Putamen (tissue), 1 donor: ENCODE results near the gene NTM.

ENCODE experiments used
- DNase-seq: peaks from one replicate; pipeline ENCODE4 v3.0.0-alpha.2; 2016; ENCODE audit warnings: low spot score

NTM gene

DNA sequence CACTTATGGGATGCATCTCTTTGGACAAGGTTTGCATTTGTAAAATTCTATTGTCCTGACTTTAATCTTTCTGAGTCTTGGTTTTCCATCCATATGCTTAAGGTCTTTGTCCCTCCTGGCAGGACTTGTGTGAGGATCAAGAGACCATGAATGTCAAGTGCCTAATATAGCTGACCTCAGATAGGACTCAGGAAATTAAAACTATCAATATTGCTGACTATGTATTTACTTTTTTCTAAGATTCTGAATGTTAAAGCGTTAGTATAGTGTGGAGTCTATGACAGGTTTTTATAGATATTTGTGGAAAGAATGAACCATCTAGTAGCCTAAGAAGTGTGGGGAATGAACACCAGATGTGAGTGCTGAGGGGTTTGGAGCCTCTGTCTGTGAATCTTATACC, 637.8 kb downstream of the NTM start:
- no peak for DNase-seq

GRCh38 chr11:132008872-132009271, 638.5 kb downstream of the NTM start:
- DNase-seq = no peak

DNA sequence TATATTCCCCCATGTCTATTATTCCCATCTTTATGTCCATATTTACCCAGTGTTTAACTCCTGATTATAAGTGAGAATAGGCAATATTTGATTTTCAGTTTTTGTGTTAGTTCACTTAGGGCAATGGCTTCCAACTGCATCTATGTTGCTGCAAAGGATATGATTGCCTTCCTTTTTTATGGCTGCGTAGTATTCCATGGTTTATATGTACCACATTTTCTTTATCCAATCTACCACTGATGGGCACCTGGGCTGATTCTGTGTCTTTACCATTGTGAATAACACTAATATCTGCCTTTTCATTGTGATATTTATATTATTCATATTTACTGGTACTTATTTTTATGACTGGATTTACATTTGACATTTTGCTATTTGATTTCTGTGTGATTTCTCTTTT, 649.6 kb downstream of the NTM start:
- DNase-seq = no peak

- no peak for DNase-seq
These were observed 651.9 kb downstream of the NTM start for GRCh38 chr11:132022285-132022684.

DNA sequence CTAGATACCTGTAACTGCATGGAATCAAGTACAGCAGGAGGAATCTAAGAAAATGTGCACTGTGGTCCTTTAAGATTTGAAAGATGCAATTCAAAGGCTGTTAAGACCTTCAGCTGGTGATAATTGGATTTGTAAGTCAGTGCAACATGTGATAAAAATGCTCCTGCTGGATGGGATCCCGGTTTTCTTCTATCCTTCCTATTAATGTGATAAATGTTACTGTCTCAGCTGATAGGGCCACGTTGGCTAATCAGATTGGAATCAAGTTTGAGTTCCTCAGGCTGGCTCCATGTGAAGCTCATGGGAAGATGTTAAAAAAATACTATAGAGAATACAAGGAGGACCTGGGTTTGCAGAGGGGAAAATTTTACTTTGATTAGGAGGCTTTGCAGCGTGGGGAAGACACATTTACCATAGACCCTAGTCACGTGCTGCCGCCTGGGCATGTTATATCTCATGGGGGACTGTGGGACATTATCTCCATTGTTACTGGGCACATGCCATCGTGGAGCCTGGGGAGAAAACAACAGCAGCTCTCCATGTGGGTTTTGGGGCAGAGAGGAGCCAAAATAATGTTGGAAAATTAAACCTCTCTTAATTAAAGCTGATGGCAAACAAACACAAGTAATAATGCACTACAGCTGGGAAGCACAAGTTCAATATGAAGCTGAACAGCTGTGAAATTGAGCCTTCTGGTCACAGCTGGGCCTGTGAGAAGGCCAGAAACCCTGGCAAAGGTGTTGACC, 652.5 kb downstream of the NTM start:
- no peak for DNase-seq

DNA sequence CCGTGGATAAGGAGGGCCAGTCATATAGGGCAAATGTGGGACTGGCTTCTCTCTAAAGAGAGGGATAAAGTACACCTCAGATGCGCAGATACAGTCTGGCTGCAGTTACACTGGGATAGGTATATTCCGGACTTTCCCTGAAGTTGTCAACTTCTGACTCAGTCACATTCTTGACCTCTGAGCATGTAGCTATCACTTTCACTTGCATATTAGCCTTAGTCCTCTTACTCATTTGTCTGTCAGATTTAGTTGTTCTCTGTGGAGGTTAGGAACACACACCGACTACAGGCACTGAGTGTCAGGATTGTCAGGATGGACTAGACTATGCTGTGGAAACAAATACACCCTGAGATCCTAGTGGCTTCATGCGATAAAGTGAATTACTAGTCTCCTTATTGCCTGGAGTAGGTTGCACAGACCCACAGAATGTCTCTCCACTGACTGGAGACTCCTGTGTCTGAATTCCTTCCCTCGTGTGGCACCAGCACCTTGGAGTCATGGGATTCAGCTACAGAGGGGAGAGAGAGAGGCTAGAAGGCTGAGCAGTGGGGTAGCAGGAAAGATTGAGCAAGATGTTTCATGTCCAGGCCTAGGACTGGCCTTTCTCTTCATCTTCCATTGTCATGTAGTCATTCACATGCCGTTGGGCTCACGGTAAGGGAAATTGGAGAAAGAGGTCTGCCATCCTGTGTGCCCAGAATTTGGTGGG, 654.3 kb downstream of the NTM start:
- DNase-seq = no peak

- DNase-seq = no peak
These were observed 656.3 kb downstream of the NTM start for GRCh38 chr11:132026746-132027145.

GRCh38 chr11:132028380-132029240, 658.2 kb downstream of the NTM start:
- DNase-seq = peak; percentile 36

DNA sequence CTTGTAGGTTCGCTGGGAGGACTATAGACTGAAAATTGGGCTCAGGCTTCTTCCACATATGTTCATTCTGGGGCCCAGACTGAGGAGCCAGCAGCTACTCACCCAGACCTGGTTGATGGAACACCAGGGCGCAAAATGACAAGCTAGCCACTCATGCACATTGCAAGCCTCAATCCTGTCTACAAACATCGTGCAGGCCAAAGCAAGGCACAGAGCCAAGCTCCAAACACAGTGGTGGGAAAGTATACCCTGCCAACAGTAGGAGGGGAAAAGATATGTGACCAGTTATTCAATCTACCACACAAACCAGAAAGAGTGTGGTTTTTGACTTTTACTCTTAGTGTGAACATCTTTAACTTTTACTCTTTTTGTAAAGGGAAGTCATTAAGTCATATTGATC, 660.5 kb downstream of the NTM start:
- DNase-seq = no peak

- DNase-seq = no peak
These were observed 662.1 kb downstream of the NTM start for GRCh38 chr11:132032555-132032954.

DNA sequence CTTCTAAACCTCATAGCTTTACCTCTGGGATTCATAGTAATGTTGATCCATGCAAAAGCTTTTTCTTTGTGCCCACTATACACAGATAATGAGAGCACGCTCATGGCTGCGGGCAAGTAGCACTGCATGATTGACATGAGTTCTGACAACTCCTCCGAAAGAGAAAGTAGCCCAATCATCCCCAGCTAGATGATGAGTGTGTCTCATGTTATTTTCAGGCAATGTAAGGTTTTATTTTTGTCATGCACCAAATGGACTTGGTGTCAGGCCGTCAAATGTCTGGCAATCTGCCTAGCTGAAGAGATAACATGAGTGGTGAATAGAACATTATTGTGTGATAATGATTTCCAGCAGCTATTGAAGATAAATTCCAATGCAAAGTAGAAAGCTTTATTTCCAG, 662.6 kb downstream of the NTM start:
- no peak for DNase-seq

- no peak for DNase-seq
These were observed 664.8 kb downstream of the NTM start for GRCh38 chr11:132035228-132035627.

GRCh38 chr11:132035766-132036165, 665.4 kb downstream of the NTM start:
- no peak for DNase-seq

GRCh38 chr11:132036220-132036619, 665.8 kb downstream of the NTM start:
- DNase-seq = no peak

DNA sequence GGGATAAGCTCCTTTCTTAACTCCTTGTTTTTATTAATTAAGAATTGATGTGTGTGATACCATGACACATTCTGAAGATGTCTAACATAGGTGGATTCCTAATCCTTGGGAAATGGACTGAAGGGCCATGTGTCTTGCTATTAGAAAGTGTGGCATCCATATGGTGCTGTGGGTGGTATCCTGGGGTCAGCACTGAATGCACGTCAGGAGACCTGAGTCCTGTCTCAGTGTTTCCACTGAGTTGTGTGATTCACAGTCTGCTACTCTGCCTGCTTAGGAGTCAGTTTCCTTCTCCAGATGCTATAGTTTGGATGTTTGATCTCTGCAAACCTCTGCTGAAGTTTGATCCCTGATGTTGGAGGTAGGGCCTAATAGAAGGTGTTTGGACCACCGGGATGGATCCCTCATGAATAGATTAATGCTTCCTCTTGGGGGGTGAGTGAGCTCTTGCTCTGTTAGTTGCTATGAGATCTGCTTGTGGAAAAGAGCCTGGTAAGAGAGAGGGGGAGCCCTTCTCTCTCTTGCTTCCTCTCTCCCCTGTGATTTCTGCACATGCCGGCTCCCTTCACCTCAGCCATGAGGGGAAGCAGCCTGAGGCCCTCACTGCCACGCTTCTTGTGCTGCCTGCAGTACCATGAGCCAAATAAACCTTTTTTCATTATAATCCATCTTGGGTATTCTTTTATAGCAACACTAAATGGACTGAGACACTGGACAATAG, 666.5 kb downstream of the NTM start:
- no peak for DNase-seq

DNA sequence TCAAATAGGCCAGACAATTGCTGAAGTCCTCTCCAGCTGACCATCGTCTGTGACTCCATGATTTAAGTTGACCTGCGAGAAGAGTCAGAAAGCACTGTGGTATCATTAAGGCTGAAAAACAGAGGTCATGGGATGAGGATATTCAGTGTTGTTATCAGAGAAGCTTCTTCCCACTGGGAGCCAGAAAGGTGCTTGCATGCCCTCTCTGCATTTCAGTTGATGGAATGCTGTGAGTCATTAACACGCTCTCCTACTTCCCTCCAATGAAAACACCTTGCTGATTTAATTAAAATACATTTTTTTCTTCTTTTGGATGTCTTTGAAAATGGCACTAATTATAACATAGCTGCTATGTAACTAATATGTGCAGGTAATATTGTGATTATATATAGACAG, 667.0 kb downstream of the NTM start:
- DNase-seq = no peak

DNA sequence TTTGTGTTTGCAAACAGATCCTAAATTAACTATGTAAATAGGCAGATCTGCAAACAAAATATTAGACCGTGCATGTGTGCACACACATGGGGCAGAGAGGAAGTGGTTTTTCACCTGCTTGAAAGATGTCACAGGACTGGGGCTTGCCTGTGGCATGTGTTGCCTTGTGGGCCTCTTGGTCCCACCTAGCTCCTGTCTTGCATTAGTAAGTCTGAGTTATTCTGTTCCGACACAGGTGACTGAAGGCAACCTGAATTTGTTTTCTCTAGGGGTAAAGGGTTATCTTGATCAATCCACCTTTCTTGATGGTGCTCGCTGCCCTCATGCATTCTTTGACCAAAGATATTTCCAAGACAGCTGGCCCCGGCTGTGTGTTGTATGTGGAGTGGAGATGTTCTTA, 667.5 kb downstream of the NTM start:
- DNase-seq = no peak

- no peak for DNase-seq
These were observed 669.1 kb downstream of the NTM start for GRCh38 chr11:132039521-132039920.

GRCh38 chr11:132042296-132042695, 671.9 kb downstream of the NTM start:
- DNase-seq = peak; percentile 31

DNA sequence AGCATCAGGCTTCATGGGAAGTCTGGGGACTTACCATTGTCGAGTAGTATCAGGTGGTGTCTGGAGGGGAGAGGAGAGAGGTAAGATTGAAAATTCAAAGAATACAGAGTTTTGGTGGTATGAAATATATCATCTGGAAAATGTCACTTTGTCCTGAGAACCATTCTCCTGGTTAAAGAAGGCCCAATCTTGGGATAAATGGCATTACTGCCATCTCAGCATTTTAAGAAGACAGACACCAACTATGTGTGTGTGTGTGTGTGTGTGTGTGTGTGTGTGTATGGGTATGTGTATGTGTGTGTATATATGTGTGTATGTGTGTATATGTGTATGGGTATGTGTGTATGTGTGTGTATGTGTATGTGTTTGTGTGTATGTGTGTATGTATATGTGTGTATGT, 673.3 kb downstream of the NTM start:
- no peak for DNase-seq

DNA sequence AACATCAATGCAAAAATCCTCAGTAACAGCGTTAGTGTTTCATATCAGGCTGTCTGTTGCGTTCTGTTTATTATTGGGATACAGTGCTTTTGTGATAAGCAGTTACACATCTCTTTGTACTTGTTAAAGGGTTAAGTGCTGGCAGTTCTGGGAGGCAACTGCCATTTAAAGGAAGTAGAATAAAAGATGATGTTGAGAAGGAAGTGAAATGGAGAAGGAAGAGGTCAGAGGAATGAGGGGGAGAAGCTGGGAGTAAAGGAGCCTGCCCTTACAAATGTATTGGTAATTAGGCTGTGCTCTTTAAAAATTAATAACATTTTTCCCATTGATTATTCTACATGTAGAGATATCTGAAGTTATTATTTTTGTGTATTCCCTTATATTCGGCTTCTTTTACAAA, 674.7 kb downstream of the NTM start:
- no peak for DNase-seq

DNA sequence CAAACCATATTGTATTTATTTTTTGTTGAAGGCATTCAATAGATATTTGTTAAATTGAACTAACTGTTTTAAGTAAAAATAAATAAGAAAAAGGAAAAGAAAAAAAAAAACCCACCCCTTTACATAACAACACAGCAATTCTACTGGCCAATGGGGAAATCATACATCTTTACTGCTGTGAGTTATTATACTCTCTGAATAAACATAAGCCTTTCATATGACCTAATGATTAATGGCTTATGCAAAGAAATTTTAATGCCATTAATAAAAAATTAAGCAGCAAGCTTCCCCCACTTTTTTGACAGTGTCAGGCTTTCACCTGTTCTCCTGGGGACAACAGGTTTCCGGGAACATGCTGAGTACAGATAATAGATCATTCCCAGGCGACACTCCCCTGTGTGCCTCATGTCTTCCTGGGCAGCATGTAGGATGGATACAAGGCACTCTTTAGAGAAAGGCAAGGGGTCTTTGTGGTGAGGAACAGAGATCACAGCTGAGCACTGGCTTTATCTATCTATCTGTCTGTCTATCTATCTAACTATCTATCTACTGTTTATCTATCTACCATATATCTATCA, 676.0 kb downstream of the NTM start:
- DNase-seq = no peak
